Ammon's horn (tissue), 1 donor: ENCODE results near the gene SAC3D1.

Experiments
- DNase-seq: peaks from one replicate; pipeline ENCODE4 v3.0.0-alpha.2; 2016; ENCODE audit warnings: low spot score

The SAC3D1 gene

DNA sequence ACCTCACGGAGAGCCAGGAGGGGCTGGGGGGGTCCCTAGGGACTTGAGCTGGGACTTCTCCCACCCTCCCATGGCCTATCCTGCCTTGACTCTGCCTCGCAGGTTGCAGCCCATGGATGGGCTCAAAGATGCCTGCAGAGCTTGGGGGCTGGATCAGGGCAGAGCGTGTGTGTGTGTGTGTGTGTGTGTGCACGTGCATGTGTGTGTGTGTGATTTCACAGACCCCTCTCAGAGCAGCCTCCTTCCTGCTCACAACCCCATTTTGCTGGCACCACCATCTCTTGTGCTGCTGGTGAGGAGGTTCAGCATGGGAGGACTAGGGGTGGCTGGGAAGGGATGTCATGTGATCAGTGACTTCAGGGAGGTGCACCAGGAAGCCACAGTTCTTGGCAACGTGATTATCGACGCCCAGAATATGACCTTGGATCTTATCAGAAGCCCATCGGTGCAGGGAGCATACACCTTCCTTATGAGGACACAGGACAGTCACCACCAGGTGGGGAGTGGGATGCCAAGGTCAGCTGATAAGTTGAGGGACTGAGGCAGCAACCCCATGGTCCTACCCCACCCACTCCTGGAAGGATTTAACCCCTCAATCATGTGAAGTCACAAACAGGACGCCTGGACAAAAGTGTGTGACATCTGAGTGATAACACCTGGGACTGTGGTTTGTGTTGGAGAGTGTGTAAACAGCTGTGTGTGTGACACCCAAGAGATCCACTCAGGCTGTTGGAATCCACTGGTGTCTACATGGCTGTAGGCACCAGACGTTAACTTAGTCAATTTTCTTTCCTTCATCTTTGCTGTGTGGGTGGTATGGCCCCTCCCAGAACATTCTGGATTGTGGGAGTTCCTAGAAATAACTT, 19.2 kb downstream of the SAC3D1 start:
- DNase-seq: no peak

GRCh38 chr11:65060913-65061408, 20.0 kb downstream of the SAC3D1 start:
- no peak for DNase-seq

DNA sequence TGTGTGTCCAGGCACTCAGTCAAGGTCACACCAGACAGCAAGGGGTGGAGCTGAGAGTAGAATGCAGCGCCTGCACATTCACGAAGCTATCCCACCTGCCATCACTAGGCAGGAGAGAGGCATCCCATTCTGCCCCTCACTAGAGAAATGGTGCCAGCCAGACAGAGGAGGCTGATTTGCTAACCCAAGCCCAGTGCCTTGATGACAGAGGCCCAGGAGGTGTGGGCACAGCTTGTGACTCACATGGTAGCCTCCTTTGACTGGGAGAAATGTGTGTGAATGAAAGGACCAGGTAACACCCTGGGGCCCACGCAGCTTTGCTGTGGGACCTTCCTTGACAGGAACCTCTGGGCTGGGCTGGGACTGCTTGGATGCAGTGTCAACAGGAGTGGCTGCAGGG, 22.5 kb downstream of the SAC3D1 start:
- DNase-seq: no peak

GRCh38 chr11:65064847-65065240, 23.8 kb downstream of the SAC3D1 start:
- no peak for DNase-seq

DNA sequence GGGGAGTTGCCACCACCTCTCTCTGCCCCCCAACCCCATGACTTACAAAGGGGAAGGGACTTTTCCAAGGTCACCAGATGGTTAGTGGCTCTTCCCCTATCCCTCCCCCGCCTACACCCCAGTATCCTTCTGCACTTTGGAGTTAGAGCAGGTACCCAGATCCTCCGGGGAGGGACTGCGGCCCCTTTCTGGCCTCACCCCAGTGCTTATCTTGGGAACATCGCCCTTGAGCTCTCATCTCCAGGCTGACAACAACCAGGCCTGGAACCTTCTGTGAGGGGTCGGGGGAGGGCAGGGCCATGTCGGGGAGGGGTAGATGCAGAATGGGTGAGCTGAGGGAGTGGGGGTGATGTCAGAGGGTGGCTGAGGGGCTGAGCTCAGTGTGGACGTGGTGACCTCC, 24.8 kb downstream of the SAC3D1 start:
- DNase-seq: no peak

DNA sequence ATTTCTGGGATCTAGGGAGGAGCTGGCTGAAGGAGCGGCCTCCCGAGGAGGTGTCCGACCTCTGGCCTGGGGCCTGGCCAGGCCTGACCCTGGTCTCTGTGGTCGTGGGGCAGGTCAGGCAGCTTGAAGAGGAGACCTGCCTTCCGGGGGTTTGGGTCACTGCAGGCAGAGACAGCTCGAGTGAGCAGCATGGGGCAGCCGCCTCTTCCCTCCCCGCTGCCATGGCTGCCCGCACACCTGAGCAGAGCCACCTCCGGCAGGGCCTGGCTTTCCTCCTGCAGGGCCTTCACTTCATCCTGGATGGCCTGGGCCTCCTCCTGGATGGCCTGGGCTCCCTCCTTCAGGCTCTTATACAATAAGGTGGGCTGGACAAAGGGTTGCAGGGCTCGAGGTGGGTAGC, 25.3 kb downstream of the SAC3D1 start:
- DNase-seq: no peak

DNA sequence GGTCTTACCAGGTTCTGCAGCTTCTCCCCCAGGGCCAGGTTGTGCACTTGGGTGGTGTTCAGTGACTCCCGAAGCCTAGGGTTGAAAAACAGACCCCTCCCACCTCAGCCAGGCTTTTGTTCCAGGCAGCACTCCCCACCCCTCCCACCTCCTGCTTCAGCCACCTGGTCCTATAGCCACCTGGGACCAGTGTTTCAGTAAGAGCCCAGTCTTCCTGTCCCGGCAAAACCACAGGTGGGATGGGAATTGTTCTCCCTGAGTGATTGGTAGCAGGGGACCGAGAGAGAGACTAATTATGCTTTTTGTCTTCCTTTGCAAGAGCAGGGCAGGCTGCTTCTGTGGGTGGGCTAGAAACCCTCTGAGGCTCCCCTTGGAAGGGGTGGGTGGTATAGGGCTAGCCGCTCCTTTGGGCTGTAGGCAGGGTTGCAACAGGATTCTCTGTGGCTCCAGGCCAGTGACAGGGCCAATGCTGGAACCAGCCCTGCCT, 25.8 kb downstream of the SAC3D1 start:
- no peak for DNase-seq

DNA sequence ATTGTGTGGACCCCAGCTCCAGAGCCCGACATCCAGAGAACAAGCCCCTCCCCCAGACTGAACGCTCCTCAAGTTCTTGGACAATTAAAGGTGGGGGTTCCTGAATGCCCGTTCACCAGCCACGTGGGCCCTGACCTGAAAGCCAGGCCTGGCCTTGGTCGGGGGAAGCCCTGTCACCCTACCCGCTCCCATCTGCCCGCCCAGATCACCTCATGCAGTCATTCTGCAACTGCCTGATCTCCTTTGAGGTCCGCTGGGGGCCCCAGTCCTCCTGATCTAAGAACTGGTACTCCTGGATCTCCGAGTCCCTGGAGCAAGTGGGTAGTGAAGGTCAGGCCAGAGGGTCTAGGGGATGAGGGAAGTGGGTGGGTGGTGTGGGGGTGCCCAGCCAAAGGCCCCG, 26.4 kb downstream of the SAC3D1 start:
- no peak for DNase-seq

DNA sequence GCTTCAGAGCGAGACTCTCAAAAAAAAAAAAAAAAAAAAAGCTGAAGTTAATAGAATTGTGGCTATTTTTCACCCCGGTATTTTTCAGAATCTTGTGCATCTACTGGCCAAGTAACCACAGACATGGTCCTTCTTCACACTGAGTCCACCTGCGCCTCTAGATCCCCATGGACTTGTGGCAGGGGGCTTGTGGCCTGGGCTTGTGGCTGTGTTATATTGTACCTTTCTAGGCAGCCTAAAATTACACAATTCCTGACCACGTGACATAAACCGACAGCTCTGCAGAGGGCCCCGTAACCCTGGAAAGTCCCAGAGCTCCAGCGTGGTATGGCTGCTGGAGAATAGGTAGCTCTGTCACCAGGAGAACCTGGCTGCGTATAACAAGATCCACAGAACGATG, 28.2 kb downstream of the SAC3D1 start:
- DNase-seq: no peak

- no peak for DNase-seq
Observed at GRCh38 chr11:65071907-65072630, 31.1 kb downstream of the SAC3D1 start.

DNA sequence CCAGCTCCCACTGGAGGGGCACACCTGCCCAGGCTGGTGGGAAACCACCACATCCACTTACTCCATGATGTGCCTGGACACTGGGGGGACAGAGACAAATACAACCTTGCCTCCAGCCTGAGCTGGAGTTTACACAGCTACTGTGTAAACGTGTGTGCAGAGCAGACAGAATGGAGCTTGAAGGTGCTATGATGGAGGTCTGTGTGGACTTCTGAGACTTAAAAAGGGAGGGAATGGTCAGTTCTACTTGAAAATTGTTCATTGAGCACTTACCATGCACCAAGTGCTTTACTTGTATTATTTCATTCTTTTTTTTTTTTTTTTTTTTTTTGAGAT, 31.6 kb downstream of the SAC3D1 start:
- no peak for DNase-seq

GRCh38 chr11:65077451-65077850, 36.4 kb downstream of the SAC3D1 start:
- DNase-seq: no peak

DNA sequence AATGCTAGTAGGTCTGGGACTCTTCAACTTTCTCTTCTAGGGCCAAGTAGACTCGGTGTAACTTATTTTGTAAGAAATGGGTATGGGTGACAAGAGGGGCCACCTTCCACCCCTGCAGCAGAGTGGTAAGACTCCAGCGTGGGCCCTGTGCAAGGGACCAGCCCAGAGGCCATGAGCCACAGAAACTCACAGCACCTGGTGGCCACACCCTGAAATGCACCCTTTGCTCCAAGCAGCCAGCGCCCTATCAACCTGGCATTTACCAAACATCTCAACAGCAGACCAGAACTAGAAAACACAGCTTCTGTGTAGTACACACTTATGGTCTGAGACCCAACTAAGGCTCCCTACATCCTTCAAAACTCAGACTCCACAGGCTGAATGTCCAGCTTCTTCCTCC, 37.1 kb downstream of the SAC3D1 start:
- no peak for DNase-seq

GRCh38 chr11:65078786-65079342, 37.9 kb downstream of the SAC3D1 start:
- no peak for DNase-seq

GRCh38 chr11:65083134-65083833, 42.3 kb downstream of the SAC3D1 start:
- DNase-seq: no peak

DNA sequence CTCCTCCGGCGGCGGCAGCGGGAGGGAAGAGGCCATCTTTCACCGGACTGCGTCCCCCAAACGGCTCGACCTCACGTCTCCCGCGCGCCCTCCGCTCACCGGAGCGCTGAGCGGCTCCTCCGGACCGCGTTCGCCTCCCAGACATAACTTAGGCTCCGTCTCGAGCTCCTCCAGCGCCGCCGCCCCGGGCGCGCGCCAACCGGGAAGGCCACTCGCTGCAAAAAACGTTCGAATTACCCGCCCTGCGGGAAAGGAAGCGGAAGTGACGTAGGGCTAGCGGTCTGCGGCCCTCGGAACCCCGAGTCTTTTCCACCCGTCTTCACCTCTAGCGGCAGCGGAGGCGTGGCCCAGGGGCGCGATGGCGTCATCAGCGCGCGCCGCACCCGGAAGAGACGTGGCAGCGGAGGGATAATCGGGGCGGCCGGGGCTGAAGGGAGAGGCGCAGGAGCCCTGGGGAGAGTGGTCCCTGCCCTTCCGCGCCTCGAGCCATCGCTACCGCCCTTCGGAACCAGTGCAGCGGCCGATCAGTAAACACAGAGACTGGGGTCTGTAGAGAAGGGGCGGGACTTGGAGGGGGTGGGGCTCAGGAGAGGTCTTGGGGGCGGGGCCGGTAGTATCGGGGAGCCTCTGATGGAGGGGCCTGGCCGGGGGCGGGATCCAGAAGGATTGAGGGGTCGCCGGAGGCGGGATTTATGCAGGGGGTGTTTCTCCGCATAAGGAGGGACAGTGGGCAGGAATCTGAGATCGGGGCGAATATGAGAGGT, 43.0 kb downstream of the SAC3D1 start, which contains the start of the genes CDCA5 and ZFPL1:
Gene CDCA5 (minus strand): TSS at position 207 of the 764 bp plus-strand sequence. CDS start 62 bp downstream, at position 145.
Gene ZFPL1 (plus strand): TSS at position 389 of the 764 bp plus-strand sequence. CDS start 477 bp downstream, outside the sequence.
- peak; percentile 97 for DNase-seq

DNA sequence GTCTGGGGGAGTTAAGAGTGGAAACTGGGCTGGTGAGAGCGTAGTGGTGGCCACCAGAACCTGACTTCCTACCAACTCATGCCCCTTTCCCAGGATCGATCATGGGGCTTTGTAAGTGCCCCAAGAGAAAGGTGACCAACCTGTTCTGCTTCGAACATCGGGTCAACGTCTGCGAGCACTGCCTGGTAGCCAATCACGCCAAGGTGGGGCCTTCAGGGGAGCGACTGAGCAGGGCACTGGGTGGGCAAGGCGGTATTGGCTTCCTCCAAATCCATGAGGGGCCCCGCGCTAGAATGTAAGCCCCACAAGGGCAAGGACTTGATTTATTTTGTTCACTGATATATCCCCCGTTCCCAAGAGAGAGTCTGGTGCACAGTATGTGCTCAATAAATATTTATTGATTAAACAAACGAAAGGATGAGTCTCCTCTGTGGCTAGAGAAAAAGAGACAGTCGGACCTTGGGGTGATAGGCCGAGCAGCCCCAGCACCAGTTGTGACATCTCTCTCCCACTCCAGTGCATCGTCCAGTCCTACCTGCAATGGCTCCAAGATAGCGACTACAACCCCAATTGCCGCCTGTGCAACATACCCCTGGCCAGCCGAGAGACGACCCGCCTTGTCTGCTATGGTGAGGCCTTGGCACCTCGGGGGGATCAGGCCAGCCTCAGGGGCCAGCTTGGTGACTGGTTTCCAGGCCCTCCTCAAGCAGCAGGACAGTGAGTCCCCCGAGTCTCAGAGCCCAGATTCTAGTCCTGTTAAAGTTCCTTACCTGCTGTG, 43.8 kb downstream of the SAC3D1 start:
- DNase-seq: no peak

- DNase-seq: no peak
Observed at GRCh38 chr11:65085446-65085845, 44.4 kb downstream of the SAC3D1 start.

DNA sequence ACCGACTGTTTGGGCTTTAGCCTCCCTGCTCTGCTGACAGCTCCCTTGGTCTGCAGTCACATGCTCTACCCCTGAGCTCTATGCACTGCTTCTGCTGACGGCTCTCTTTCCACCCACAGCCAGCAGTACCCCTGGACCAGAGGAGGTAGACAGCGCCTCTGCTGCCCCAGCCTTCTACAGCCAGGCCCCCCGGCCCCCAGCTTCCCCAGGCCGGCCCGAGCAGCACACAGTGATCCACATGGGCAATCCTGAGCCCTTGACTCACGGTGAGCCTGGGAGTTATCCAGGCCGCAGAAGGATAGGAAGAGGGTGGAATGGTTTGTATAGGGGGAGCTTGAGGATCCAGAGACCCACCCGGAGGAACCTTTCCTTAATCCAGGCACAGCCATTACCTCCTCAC, 45.8 kb downstream of the SAC3D1 start:
- DNase-seq: no peak

DNA sequence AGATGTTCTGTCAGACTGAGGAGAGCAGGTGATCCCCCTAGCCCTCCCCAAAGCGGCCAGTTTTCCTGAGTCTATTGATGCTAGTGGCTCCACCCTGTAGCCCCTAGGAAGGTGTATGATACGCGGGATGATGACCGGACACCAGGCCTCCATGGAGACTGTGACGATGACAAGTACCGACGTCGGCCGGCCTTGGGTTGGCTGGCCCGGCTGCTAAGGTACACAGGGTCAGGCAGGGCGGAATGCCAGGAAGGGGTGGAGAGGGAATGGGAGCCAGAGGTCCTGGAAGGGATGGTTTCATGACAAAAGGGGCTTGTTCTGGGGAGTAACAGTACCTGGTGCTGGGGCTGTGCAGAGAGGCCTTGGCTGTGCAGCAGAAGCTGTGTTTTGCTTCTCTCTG, 46.2 kb downstream of the SAC3D1 start:
- no peak for DNase-seq
